ENCODE data around the gene PRF1. TPM values are rescaled to one million over a fixed set of nuclear protein-coding genes. Genes with fewer than 3 reads are reported as not detected.
A peak's percentile ranks its signal among the peaks of the same experiment; 100 is the strongest.

PRF1 gene
- total RNA-seq, 2 experiments from 2014 or later, result 165 to 170 TPM

DNA sequence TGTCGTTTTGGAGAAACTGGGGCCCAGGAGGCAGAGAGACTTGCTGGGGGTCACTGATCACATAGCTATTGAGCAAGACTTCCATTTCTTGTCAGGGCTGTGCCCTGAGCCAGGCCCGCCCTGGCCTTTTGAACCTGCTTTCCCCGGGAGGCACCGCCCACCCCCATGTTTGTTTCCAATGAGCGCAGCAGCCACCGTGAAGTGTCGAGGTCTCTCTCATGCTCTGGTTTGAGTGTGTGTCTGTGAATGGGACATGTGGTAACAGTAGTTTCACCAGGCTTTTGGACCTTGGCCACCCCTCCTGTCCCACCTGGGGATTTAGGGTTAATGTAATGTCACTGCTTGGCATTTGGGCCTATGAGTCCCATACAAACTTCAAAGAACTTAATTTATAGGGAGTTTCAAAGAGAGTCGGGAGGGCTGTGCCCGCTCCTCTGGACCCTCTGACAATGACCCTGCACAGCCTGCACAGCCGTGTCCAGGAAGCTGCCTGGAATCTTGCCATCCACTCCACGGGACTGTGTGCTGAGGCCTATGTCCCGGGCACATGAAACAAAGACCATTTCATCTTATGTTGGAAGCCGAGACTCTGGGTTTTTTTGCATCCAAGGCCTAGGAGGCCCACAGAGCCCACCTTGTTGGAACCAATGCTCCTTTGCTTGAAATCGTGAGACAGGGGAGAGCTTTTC is 6.3 kb downstream of the PRF1 start:
- H3K9me3 Mint-ChIP-seq, result no peaks in the 10 kb centered on the region
- no peaks in the 10 kb centered on the region for H3K27me3 Mint-ChIP-seq
- no peak for DNase-seq
- peaks cover 55% of the 10 kb centered on the region for H3K4me1 Mint-ChIP-seq
- H3K36me3 Mint-ChIP-seq, result peaks cover 43% of the 10 kb centered on the region
- H3K4me3 Mint-ChIP-seq, result no peak overlapping the region
- H3K27ac Mint-ChIP-seq, result no peak overlapping the region
- POLR2A ChIA-PET, result no interaction called here
- ATAC-seq (ENCODE audit: low read depth), result no peak

DNA sequence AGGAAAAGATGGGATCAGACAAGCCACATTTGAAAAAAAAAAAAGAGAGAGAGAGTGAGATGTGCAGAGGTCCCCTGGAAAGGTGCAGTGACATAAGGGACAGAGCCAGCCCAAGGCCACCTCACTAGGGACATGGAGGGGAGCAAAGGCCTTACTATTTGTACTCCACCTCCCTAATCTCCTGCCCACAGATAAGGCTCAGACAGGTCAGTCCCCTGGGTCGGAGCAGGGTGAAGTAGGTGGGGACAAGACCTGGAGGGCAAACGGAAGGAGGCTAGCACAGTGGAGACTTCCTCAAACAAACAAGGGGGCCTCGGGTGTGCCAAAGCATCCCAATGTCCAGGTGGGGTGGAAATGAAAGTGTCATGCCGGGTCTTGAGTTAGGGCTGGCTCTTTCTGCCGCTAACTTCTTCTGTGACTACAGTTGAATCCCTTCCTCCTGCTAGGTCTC is 7.0 kb downstream of the PRF1 start:
- Mint-ChIP-seq H3K27ac (no peak overlapping the region), H3K4me3 (no peak overlapping the region), H3K4me1 (peaks cover 57% of the 10 kb centered on the region), H3K36me3 (peaks cover 42% of the 10 kb centered on the region), H3K9me3 (no peaks in the 10 kb centered on the region), H3K27me3 (no peaks in the 10 kb centered on the region)
- ATAC-seq (ENCODE audit: low read depth) (no peak), DNase-seq (no peak)
- POLR2A ChIA-PET, result interaction anchor here (1.2 kb wide), 1 partner anchor 8 kb away, joined by 3 read pairs; no protein-coding TSS in a partner anchor

DNA sequence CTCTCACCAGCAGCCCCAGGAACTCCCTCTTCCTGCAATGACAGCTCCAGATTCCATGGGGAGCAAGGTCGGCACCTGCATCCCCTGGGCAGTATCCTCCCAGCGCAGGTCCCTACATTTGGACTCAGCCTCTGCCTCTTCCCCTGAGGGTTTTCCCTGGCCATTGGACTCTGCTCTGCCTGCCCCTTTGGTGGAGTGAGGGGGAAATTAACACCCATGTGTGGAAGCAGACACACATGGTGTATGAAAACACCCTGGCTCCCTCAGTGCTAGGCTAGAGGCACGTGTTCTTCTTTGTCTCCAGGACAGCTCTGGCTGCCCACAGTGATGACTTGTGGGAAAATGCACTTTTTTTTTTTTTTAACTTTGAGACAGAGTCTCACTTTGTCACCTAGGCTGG is 8.4 kb downstream of the PRF1 start:
- no peak overlapping the region for H3K27ac Mint-ChIP-seq
- no peaks in the 10 kb centered on the region for H3K9me3 Mint-ChIP-seq
- H3K27me3 Mint-ChIP-seq, result peaks cover 6% of the 10 kb centered on the region
- no peak overlapping the region for H3K4me3 Mint-ChIP-seq
- peaks cover 59% of the 10 kb centered on the region for H3K4me1 Mint-ChIP-seq
- peaks cover 34% of the 10 kb centered on the region for H3K36me3 Mint-ChIP-seq
- ATAC-seq (ENCODE audit: low read depth), result no peak
- POLR2A ChIA-PET, result interaction anchor here (0.6 to 3.0 kb wide), 7 partner anchors 8 to 293 kb away, joined by 3 to 14 read pairs (median 4); partner anchors contain the start of gene PRF1
- no peak for DNase-seq

DNA sequence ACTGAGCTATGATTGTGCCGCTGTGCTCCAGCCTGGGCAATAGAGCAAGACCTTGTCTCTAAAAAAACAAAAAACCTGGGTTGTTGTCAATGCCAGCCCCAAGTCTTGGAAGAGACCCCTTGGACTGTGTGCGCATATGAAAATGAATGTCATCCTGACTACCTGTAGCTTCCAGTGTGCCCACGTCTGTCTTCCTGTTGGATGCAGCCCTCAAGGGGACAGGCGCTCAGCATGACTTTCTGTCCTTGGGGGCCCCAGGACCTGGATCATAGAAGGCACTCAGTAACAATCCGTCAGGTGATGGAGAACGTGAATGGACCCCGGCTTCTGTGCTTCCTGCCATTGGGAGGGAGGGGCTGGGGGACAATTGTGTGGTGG is 9.0 kb downstream of the PRF1 start:
- Mint-ChIP-seq H3K27me3 (peaks cover 8% of the 10 kb centered on the region), H3K4me1 (peaks cover 56% of the 10 kb centered on the region), H3K27ac (peak overlapping the region; percentile 34), H3K4me3 (no peak overlapping the region), H3K9me3 (no peaks in the 10 kb centered on the region), H3K36me3 (peaks cover 29% of the 10 kb centered on the region)
- POLR2A ChIA-PET, result interaction anchor here (0.9 to 3.0 kb wide), 7 partner anchors 9 to 167 kb away, joined by 3 to 14 read pairs (median 5); partner anchors contain the start of gene PRF1
- DNase-seq (no peak), ATAC-seq (ENCODE audit: low read depth) (no peak)

DNA sequence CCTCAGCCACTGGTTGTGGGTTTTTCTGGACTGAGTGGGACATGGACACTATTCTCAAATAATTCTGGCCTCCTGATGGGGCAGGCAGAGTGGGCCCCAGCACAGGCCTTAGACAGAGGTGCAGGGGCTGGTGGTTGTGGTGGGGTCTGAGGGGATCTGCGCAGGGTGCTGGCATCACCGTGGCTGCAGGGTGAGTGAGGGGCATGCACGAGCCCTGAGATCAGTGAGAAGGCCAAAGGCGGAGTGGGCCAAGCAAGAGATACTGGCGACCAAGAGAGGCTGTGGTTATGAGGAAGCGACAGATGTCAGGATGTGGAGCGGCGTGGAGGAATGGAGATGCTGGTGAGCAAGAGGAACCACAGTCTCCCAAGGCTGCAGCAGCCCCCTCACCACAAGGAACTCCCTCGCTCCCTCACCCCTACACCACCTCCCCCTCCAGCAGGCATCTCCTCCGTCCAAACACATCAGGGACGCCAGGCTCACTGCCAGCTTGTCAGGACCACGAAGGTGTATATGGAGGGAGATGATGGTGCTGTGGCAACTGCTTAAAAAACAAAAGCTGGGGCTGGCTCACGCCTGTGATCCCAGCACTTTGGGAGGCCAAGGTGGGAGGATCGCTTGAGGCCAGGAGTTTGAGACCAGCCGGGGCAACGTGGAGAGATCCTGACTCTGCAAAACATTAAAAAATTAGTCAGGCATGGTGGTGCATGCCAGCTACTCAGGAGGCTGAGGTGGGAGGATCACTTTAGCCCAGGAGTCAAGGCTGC is 9.6 kb downstream of the PRF1 start:
- ATAC-seq (ENCODE audit: low read depth), result no peak
- Mint-ChIP-seq H3K36me3 (peaks cover 26% of the 10 kb centered on the region), H3K27me3 (peaks cover 8% of the 10 kb centered on the region), H3K4me3 (no peak overlapping the region), H3K9me3 (no peaks in the 10 kb centered on the region), H3K27ac (peak overlapping the region; percentile 39), H3K4me1 (peaks cover 53% of the 10 kb centered on the region)
- DNase-seq, result no peak
- POLR2A ChIA-PET, result interaction anchor here (1.1 to 3.0 kb wide), 6 partner anchors 9 to 168 kb away, joined by 3 to 14 read pairs (median 6); partner anchors contain the start of gene PRF1

DNA sequence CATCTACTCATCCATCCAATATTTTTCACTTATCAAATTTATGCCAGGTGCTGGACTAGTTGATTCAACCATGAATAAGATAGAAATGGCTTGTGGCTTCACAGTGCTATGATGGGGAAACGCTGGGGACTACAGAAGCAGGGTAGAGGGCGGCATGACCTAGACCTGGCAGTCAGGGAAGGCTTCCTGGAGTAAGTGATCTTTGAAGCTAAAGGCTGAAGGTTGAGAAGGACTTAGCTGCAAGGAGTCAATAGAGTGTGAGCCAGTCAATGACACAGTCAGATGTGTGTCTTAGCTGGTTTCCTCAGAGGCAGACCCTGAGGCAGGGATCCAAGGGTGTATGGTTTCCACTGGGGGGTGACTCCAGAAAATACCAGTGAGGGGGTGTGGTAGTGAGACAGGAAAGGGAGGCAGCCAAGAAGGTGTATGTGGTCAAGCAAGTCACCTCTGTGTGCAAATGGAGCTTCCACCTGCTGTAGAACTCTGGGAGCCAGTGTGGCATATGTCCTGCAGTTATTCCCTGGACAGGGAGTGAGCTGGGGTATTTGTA is 10.3 kb downstream of the PRF1 start:
- no peak for DNase-seq
- peaks cover 21% of the 10 kb centered on the region for H3K36me3 Mint-ChIP-seq
- H3K27me3 Mint-ChIP-seq, result peaks cover 8% of the 10 kb centered on the region
- no peak for ATAC-seq (ENCODE audit: low read depth)
- peak overlapping the region; percentile 45 for H3K4me3 Mint-ChIP-seq
- H3K27ac Mint-ChIP-seq, result peak overlapping the region; percentile 31
- H3K9me3 Mint-ChIP-seq, result no peaks in the 10 kb centered on the region
- POLR2A ChIA-PET, result interaction anchor here (0.9 to 3.0 kb wide), 5 partner anchors 10 to 16 kb away, joined by 3 to 14 read pairs (median 7); partner anchors contain the start of gene PRF1
- peaks cover 48% of the 10 kb centered on the region for H3K4me1 Mint-ChIP-seq

DNA sequence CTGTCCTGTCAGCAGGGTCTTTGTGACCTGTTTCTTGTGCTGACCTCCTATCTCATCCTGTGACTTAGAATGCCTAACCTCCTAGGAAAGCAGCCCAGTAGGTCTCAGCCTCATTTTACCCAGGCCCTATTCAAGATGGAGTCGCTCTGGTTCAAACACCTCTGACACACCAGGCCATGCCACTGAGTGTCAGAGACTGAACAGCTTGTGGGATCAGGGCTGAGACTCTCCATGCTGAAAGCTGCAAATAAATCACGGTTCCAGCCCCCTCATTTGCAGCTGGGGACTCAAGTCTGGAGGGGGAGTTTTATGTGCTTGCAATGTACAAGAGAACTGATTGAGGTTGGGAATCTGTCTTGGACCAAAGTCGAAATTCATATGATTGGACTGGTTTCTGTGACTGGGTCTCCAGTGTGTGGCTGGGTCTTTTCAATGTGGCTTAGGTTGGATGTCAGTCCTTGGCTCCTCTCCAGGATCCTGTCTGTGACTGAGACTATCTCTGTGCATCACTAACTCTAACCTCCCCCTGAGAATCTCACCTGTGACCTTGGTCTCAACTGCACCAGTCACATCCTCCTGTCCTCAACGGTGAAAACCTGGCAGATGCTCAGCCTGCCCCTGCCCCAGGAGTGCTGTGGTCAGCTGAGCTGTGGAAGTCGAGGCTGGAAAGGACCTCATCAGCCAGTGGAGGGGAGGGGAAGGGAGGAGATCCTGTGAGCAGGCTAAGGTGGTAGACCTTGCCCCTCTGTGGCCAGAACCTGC is 11.7 kb downstream of the PRF1 start:
- H3K9me3 Mint-ChIP-seq, result no peaks in the 10 kb centered on the region
- POLR2A ChIA-PET, result interaction anchor here (1.1 to 3.0 kb wide), 4 partner anchors 11 to 29 kb away, joined by 4 to 12 read pairs (median 6); no protein-coding TSS in a partner anchor
- H3K4me3 Mint-ChIP-seq, result no peak overlapping the region
- H3K27ac Mint-ChIP-seq, result no peak overlapping the region
- ATAC-seq (ENCODE audit: low read depth), result no peak
- no peak for DNase-seq
- peaks cover 8% of the 10 kb centered on the region for H3K27me3 Mint-ChIP-seq
- H3K36me3 Mint-ChIP-seq, result peaks cover 7% of the 10 kb centered on the region
- peaks cover 37% of the 10 kb centered on the region for H3K4me1 Mint-ChIP-seq

DNA sequence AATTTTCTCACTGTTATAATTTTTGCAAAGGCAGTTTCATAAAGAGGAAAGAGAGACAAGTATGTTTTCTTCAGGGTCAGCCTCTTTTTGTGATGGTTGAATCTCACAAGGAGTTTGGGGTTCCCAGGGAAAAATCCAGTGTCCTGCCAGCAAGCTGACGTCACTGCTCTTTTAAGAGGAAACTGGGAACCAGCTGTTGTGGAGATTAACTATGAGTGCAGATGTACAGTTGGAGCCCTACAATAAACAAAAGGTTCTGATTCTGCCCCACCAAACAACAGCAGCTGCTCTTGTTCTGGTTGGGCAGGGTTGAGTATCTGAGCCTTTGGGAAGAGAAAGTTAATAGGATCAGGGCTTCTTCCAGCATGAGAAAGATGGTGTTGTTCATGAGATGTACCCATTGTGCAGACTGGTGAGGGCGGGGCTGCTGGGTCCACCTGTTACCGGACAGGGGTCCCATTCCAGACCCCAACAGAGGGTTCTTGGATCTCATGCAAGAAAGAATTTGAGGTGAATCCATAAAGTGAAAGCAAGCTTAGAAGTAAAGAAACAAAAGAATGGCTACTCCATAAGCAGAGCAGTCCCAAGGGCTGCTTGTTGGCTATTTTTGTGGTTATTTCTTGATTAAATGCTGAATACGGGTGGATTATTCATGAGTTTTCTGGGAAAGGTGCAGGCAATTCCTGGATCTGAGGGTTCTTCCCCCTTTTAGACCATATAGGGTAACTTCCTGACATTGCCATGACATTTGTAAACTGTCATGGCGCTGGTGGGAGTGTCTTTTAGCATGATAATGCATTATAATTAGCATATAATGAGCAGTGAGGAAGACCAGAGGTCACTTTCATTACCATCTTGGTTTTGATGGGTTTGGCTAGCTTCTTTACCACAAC is 12.5 kb downstream of the PRF1 start:
- H3K4me1 Mint-ChIP-seq, result peaks cover 32% of the 10 kb centered on the region
- peaks cover 2% of the 10 kb centered on the region for H3K36me3 Mint-ChIP-seq
- DNase-seq (no peak), ATAC-seq (ENCODE audit: low read depth) (no peak)
- H3K9me3 Mint-ChIP-seq, result no peaks in the 10 kb centered on the region
- POLR2A ChIA-PET, result interaction anchor here (1.1 to 1.2 kb wide), 2 partner anchors 13 to 29 kb away, joined by 4 read pairs; no protein-coding TSS in a partner anchor
- peaks cover 8% of the 10 kb centered on the region for H3K27me3 Mint-ChIP-seq
- H3K4me3 Mint-ChIP-seq, result no peak overlapping the region
- no peak overlapping the region for H3K27ac Mint-ChIP-seq

DNA sequence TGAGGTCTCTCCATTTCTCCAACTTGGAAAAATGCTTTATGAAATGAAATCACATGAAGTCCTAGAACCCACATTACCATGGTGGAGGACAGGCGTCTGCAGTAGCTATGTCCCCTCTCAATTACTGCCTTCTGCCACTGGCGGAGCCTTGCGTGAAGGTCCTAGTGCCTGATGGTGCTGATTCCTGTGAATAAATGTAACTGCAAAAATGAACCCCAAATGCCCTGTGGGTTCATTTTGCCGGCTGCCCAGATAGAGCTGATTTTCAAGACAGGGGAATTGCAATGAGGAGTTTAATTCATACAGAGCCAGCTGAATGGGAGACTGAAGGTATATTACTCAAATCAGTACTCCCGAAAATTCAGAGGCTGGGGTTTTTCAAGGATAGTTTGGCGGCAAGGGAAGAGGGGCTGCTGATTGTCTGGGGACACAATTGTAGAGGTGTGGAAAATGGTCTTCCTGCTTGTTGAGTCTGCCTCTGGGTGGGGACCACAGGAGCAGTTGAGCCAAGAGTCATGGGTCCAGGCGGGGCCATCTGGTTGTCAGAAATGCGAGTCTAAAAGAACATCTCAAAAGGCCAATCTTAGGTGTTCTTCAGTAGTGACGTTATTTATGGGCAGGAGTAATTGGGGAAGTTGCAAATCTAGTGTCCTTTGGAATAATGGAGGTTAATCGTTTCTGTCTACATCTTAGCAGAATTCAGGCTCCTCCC is 13.5 kb downstream of the PRF1 start:
- H3K9me3 Mint-ChIP-seq, result no peaks in the 10 kb centered on the region
- H3K4me1 Mint-ChIP-seq, result peaks cover 25% of the 10 kb centered on the region
- no peak overlapping the region for H3K4me3 Mint-ChIP-seq
- no peaks in the 10 kb centered on the region for H3K36me3 Mint-ChIP-seq
- ATAC-seq (ENCODE audit: low read depth), result no peak
- POLR2A ChIA-PET, result interaction anchor here (1.2 to 1.4 kb wide), 3 partner anchors 9 to 14 kb away, joined by 3 to 5 read pairs (median 4); no protein-coding TSS in a partner anchor
- peaks cover 8% of the 10 kb centered on the region for H3K27me3 Mint-ChIP-seq
- no peak for DNase-seq
- no peak overlapping the region for H3K27ac Mint-ChIP-seq

DNA sequence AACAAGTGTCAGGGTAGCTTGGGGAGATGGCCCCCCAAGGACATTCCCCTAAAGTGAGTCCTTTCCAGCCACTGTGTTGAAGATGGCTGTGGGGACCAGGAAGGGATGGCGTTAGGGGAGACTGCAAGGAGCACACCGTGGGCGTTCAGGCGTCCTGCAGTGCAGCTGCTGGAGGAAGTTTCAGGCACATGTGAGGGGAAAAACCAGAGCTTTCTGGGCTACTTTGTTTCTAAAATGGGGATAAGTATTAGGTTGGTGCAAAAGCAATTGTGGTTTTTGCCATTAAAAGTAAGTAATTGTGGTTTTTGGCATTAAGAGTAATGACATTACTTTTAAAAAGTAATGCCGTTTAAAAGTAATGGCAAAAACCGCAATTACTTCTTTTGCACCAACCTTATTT is 14.3 kb downstream of the PRF1 start:
- no peak overlapping the region for H3K4me3 Mint-ChIP-seq
- no peak overlapping the region for H3K27ac Mint-ChIP-seq
- peaks cover 24% of the 10 kb centered on the region for H3K4me1 Mint-ChIP-seq
- POLR2A ChIA-PET, result interaction anchor here (1.2 to 1.8 kb wide), 3 partner anchors 9 to 13 kb away, joined by 3 to 5 read pairs (median 4); no protein-coding TSS in a partner anchor
- H3K27me3 Mint-ChIP-seq, result peaks cover 8% of the 10 kb centered on the region
- ATAC-seq (ENCODE audit: low read depth) (no peak), DNase-seq (no peak)
- no peaks in the 10 kb centered on the region for H3K9me3 Mint-ChIP-seq
- H3K36me3 Mint-ChIP-seq, result no peaks in the 10 kb centered on the region

DNA sequence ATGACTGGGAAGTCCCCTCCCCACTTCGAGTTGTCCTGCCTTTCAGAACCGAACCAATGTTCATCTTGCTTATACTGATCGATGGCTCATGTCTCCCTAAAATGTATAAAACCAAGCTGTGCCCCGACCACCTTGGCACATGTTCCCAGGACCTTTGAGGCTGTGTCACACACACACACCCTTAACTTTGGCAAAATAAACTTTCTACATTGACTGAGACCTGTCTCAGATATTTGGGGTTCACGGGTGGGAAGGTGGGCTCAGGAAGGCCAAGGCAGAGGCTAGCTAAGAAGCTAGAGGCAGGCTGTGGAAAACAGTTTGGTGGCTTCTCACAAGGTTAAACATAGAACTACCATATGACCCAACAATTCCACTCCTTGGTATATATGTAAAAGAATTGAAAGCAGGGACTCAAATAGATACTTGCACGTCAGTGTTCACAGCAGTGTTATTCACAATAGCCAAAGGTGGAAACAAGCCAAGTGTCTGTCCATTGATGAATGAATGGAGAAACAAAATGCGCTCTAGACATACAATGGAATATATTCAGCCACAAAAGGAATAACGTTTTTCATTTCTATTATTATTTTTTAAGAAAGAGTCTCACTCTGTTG is 15.4 kb downstream of the PRF1 start:
- POLR2A ChIA-PET, result interaction anchor here (1.8 kb wide), 1 partner anchor 9 kb away, joined by 4 read pairs; no protein-coding TSS in a partner anchor
- Mint-ChIP-seq H3K36me3 (no peaks in the 10 kb centered on the region), H3K9me3 (no peaks in the 10 kb centered on the region), H3K27me3 (peaks cover 8% of the 10 kb centered on the region), H3K4me3 (no peak overlapping the region), H3K4me1 (peaks cover 13% of the 10 kb centered on the region), H3K27ac (no peak overlapping the region)
- DNase-seq (no peak), ATAC-seq (ENCODE audit: low read depth) (no peak)

All from activated naive CD8-positive, alpha-beta T cell treated with anti-CD3 and anti-CD28 coated beads, Interleukin-2, amount 10 ng/mL, durations not matched to agents 7 days and 5 days (primary cell).